Sigmoid colon (tissue), 4 donors: ENCODE data around the gene FPGT.

Experiments
- CTCF ChIP-seq, 4 experiments: fragments of 450-650 bp in 3 of 4; fragments of 200-600 bp in 1 of 4; IDR thresholded peaks; one replicate each; pipeline ENCODE4 v1.5.1; 2016 to 2019; ENCODE audit warnings: antibody characterized with exemption in 4 of 4, mild to moderate bottlenecking in 3 of 4, moderate library complexity in 2 of 4
- EP300 ChIP-seq, 4 donors: sonication (generic); formaldehyde crosslinking; IDR thresholded peaks; one replicate each; pipeline ENCODE4 v1.6.1; 2017; ENCODE audit warnings: antibody characterized with exemption in 4 of 4

GRCh38 chr1:74205266-74205665, 7.2 kb downstream of the FPGT start:
- TF ChIP-seq EP300 (IDR thresholded peaks at IDR 0.05) (no peak), CTCF (IDR thresholded peaks at IDR 0.05) (no peak)
